ENCODE data around the gene PTPN7. TPM values are rescaled to one million over a fixed set of nuclear protein-coding genes. Genes with fewer than 3 reads are reported as not detected.

The PTPN7 gene
- 10 to 100 TPM in 1 of 4 donors, 1 to 10 TPM in 3; 2.9 to 14.4 (median 4.6) TPM for total RNA-seq

DNA sequence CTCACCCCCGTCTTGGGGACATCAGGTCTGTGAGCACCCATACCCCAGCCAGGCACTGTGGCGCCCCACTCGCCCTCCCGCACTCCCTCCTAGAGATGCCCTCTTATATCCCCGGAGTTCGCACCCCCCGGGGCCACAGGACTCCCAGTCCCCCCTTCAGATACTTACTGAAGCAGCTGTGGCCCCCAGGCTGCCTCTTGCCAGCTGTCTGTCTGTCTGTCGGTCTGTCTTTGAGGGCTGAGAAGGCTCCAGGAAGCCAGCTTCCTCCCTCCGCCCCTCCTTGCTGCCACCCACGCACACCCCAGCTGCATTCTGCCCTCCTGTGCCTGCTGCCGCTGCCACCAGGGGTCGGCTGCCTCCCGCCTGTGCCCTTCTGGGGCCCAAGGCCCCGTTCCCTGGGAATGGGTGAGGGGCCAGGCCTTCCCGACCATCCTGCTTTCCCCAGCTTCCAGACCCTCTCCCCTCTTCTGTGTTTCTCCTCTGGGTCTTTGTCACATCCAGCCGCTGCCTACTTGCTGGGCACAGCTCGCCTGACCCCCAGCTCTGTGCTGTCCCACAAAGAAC is at the start of gene PTPN7:
TSS of gene PTPN7 (minus strand) at position 226 of the 564 bp plus-strand sequence. CDS start 1,200 bp downstream, outside the sequence.
- TF ChIP-seq CTCF (IDR thresholded peaks at IDR 0.05) = no peak
- no peak for DNase-seq (ENCODE audit: low spot score)
- no peak for ATAC-seq (ENCODE audit: low FRiP score)

DNA sequence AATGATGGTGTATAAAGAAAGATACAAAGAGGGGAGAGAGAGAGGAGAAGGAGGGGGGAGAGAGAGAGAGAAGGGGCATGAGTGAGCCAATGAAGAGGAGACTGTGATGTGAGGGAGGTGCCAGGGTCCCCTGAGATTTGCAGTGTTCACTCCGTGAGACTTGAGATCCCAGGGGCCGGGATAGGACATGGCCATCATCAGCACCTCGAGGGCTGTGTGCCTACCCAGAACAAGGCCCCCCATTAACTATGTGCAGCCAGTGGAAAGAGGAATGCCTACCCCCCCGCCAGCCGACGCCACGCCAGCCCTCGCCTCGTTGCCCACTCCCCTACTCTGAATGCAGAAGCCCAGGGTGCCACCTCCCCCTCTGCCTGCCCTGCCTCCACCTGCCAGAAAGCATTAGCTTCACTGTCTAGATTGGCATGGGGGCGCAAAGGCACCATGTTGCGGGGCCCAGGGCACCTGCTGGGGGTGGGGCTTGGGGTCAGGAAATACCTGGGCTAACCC is 48.0 kb upstream of the PTPN7 start:
- no peak for TF ChIP-seq CTCF (IDR thresholded peaks at IDR 0.05)
- DNase-seq (ENCODE audit: low spot score) = no peak
- no peak for ATAC-seq (ENCODE audit: low FRiP score)

GRCh38 chr1:202207292-202207691 is 46.9 kb upstream of the PTPN7 start:
- DNase-seq (ENCODE audit: low spot score) (no peak), ATAC-seq (ENCODE audit: low FRiP score) (peak; percentile 66)
- no peak for TF ChIP-seq CTCF (IDR thresholded peaks at IDR 0.05)

DNA sequence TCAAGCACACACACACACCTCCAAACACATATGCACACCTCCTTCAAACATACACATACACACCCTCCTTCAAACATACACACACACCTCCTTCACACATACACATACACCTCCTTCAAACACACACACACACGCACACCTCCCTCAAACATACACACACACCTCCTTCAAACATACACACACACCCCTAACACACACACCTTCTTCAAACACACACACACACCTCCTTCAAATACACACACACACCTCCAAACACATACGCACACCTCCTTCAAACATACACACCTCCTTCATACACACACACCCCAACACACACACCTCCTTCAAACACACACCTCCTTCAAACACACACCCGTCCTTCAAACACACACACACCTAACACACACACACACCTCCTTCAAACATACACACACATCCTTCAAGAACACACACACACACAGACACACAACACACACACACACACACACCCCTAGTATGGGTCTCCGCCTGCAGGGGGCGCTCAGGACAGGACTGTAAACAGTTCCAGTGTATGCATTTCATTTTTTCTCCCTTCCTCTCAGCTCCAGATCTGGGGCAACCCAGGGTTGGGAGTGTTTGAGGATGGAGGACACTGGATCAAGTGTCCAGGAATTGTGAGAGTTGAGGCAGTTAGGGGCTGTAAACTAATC is 45.3 kb upstream of the PTPN7 start:
- ATAC-seq (ENCODE audit: low FRiP score) (no peak), DNase-seq (ENCODE audit: low spot score) (no peak)
- TF ChIP-seq CTCF (IDR thresholded peaks at IDR 0.05) = no peak

- ATAC-seq (ENCODE audit: low FRiP score) (no peak), DNase-seq (ENCODE audit: low spot score) (no peak)
- no peak for TF ChIP-seq CTCF (IDR thresholded peaks at IDR 0.05)
Observed at GRCh38 chr1:202204065-202204464, 43.7 kb upstream of the PTPN7 start.

DNA sequence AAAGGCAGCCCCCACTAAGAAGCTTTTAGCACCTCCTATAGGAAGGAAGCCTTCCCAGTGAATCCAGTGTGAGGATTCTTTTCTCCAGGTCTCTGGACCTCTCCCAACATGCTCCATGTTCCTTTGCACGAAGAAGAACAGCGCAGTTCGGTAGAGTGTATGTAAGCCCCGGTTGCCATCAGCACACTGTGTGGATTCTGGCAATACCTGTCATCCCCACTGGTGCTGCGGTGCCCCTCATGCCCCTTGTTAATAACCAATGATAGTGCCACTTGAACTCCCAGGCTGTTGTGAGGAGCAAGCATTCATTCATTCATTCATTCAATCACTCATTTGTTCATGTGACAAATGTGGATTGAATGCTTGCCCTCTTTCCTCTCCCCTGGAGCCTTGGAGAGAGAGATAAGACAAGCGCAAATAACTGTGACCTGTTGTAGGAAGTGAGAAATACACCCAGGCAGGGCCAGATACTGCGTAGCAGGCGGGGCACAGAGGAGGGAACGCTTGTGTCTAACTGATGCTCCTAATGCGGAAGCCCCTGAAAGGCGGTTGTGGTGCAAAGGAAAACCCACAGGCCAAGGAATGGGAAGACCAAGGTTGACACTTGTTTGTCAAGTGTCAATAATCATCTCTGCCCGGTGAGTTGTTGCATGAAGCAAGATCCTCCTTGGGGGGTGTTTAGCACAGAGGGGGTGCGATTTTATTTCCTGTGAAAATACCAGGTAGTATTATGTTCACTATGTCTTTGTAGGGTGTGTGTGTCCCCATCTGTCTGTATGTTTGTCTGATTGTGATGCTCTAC is 43.0 kb upstream of the PTPN7 start:
- DNase-seq (ENCODE audit: low spot score) (no peak), ATAC-seq (ENCODE audit: low FRiP score) (no peak)
- TF ChIP-seq CTCF (IDR thresholded peaks at IDR 0.05) = no peak
